Hematopoietic multipotent progenitor cell treated with erythropoietin and hydrocortisone succinate and interleukin-3 and kit ligand, for 8 days (in vitro differentiated cells): ENCODE results near the gene LBHD2.

Experiments
- DNase-seq: peaks from one replicate; pipeline ENCODE4 v3.0.0-alpha.2; 2015

Gene LBHD2

DNA sequence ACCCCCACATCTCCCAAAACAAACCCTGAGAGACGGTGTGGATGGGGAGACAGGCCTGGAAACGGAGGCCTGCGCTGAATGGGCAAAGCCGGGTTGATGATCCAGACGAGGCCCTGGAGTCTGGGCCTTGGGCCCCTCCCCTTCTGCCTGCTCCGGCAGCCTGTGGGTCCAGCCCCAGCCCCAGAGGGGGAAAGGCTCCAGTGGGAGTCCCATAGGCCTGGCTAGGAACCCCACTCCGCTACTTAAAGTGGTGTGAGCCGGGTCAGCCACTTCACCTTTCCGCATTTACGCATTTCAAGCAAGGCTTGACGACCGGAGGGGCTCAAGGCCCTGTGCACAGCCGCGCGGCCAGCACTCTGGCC, 38.6 kb downstream of the LBHD2 start:
- no peak for DNase-seq

DNA sequence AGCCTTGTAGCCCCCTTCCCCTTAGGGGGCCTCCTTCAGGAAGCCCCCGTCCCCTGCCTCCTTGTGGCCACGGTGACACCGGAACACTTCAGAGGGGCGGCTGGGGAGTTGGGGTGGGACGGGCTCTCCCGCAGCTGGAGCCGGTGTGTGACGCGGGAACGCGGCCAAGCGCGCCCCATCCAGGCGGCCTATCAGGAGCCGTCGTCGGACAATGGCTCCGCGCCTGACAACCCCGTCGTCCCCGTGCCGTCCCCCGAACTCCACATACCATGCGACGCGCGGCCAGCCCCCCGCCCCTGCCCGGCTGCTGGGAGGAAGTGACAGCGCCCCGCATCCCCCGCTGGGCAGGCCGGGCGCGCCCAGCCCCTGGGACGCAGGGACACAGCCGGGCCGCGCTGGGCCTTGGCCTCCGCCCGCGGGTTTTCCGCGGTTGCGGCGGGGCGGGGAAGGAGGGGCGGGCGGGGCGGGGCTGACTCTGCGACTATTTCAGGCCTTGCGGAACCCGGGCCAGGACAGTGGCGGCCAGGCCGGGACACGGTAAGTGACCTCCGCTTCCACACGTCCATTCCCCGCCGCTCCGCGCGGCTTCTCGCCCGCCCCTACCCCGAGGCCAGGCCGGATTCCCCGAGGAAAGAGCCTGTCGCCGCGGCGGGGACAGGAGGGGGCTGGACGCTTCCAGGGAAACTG, 39.1 kb downstream of the LBHD2 start, which contains the start of gene TNFAIP2:
Gene TNFAIP2 (plus strand): TSS at position 515 of the 687 bp plus-strand sequence. CDS start 2,997 bp downstream, outside the sequence.
- DNase-seq, result no peak

DNA sequence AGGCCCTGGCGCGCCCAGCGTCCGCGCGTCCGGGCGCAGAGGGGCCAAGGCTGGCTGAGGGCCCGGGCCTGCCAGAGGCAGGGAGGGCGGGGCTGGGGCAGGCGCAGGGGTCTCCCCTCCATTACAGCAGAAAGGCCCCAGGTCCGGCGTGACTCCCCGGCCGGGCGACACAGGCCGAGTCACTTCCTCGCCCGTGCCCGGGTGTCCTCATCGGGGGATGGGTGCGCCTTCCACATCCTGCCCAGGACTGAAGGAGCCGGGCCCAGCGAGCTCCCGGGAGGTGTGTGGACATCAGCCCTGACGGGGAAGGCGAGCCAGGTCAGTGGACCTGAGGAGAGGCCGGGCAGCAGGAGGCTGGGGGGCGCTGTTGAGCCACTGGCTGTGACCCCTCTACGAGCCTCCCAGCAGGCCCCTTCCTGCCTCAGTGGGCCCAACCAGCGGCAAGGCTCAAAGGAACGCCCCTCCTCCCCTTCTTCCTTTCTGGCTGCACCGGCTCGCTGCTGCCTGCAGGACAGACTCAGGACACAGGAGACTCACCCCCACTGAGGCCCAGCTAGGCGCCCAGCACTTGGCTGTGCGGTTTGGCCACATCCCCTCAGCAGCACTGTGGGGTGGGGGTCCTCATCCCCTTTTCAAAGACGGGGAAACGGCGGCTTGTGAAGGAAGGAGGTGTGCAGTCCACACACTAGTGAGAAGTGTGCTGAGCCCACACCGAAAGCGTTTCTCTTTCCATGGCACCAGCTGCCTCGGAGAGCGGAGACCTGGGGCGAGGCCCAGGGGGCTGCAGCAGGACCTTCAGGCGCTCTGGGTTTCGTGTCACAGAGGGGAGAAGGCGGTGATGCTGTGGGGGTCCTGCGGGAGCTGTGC, 39.9 kb downstream of the LBHD2 start:
- no peak for DNase-seq

DNA sequence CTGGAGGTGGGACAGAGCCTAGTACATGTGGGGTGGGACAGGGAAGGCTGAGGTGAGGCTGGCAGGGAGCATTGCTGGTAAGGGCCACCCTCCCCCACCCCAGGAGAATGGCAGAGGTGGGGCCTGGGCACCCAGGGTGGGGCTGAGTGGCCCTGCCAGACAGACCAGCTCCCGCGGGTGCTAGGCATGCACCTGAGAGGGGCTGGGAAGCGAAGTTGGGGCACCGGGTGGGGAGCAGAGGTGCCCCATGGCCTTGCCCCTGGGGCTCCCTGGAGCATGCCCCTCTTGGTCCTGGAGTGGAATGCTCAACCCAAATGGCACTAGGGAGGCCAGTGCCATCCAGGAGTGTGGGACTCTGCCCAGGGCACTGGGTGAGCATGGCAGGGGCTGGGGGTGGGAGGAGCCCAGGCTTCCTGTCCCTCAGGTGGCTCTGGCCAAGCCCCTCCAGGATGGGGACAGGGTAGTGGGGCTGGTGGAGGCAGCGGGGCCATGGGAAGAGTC, 40.5 kb downstream of the LBHD2 start:
- DNase-seq, result no peak

DNA sequence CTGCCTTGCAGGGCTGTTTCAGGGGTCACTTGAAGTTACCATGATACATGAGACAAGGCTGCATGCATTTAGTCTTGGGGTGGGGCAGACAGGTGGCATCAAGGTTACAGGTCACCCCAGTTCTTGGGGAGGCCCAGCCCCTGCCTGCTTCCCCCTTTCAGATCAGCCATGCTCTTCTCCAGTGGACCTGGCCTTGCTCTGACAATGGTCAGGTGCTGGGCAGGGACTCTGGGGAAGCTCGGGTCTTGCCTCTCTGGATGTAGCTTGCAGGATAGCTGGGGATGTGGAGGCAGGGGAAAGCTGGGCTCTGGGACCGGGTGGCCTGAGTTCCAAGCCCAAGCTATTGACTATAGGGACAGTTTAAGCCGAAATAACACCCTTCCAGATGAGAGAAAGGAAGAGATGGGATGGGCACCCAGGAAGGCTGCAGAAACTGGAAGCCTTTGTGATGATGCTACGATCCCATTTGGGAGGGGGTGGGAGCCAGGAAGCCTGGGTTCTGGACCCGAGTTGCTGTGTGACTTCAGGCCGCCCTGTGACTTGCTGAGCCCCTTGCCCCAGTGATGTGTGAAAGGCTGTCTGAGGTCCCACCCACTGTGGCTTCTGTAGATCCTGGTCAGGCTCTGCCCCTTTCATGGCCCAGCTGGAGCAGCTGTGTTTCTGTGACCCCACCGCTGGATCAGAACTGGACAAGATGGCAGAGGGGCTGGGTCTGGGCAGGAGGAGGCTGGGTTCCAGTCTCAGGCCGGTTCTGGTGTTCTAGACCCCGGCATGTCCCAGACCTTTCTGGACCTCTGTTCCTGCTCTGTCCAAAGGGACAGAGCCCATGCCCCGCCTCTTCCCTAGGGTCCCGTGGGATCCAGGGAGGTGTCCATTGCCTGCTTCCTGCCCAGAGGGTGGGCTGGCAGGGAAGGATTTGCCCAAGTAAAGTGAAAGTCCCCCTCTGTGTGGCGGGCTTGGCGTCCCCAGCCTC, 41.4 kb downstream of the LBHD2 start:
- DNase-seq, result no peak

DNA sequence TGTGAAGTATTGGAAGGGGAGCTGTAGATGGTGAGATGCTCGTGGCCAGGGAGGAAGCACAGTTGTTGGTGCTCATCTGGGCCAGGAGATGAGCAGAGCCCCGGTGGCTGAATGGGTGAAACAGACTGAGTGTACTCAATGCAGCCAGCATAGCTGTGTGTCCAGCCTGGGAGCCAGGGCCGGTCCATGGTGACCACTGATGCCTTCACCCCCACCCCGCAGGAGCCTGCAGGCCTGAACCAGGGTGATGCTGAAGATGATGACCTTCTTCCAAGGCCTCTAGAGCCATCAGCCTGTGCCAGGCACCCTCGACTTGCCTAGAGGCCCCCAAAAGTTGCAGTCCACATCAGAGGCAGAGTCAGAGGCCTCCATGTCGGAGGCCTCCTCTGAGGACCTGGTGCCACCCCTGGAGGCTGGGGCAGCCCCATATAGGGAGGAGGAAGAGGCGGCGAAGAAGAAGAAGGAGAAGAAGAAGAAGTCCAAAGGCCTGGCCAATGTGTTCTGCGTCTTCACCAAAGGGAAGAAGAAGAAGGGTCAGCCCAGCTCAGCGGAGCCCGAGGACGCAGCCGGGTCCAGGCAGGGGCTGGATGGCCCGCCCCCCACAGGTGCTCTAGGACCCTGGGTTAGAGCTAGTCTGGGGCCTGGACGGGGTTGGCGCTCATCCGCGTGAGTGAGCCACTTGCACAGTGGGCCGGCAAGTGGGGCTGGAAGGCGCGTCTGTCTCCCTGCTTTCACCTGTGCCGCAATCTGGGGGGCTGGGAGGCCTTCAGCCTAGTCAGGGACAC, 42.3 kb downstream of the LBHD2 start:
- DNase-seq, result no peak

DNA sequence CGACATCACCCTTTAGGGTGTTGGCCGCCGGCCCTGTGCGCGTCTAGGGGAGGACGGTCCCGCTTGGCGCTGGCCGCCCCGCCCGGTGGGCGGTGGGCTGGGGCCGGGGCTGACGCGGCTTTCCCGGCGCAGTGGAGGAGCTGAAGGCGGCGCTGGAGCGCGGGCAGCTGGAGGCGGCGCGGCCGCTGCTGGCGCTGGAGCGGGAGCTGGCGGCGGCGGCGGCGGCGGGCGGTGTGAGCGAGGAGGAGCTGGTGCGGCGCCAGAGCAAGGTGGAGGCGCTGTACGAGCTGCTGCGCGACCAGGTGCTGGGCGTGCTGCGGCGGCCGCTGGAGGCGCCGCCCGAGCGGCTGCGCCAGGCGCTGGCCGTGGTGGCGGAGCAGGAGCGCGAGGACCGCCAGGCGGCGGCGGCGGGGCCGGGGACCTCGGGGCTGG, 42.9 kb downstream of the LBHD2 start:
- no peak for DNase-seq

DNA sequence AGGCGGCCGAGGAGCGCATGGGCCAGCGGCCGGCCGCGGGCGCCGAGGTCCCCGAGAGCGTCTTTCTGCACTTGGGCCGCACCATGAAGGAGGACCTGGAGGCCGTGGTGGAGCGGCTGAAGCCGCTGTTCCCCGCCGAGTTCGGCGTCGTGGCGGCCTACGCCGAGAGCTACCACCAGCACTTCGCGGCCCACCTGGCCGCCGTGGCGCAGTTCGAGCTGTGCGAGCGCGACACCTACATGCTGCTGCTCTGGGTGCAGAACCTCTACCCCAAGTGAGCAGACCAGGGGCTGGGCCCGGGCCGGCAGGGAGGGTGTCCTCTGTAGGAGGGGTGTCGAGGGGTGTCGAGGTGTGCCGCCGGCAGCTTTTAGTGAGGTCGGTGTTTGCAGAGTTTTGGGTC, 43.3 kb downstream of the LBHD2 start:
- no peak for DNase-seq

DNA sequence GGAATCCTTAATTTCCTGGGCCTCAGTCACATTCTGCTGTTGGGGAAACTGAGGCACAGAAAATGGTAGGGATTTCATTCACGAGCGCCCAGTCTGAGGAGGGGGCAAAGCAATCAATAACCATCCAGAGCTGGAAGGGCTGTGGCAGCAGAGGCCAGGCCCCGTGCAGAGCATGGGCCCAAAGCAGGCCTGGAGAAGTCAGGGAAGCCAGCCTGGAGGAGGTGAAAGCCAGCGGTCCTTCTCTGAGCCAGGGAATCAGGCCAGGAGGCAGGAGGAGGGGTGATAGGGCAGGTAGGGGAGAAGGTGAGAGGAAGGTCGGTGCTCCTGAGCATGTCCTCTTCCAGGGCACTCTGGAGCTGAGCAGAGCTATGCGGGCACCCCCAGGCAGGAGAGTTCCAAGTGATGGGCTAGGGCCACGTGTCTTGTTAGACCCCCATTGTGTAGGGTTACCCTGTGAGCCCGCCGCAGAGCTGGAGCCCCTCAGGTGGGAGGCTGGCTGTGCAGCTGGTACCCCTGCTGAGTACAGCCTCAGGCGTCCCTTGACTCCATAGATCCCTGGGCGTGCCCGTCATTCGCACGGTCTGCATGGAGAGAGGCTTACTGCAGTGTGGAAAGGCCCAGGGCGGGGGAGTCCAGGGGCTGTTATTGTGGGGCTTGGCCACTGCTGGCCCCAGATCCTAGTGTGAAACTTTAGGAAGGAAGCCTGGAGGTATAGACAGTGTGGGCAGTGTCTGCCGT, 44.0 kb downstream of the LBHD2 start:
- DNase-seq, result no peak

DNA sequence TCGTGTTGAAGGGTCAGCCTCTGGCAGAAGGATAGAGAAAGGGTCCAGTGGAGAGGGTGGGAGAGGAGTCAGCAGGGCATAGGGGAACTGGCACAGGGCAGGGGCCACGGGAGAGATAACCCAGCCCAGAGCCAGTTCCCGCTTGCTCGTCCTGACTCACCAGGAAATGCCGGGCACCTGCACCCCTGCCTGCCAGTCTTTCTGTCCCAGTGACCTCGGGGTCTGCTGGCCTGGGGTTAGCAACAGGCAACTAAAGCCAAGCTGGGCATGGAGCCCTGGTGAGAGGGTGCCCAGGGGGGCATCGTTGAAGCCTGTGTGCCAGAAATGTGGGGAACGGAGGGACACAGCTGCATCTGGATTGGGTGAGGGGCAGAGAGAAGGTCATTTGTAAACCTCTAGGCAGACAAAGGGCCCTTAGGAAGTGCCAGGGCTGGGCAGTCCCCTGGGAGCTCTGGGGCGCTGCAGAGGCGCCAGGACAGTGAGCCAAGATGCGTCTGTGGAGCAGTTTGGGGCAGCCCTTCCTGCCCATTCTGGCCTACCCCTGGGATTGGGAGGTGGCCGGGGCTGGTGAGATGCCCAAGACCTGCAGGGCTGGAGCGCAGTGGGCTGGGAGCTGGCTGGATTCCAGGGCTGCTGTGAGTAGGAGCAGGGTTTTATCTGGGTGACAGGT, 44.8 kb downstream of the LBHD2 start:
- no peak for DNase-seq

DNA sequence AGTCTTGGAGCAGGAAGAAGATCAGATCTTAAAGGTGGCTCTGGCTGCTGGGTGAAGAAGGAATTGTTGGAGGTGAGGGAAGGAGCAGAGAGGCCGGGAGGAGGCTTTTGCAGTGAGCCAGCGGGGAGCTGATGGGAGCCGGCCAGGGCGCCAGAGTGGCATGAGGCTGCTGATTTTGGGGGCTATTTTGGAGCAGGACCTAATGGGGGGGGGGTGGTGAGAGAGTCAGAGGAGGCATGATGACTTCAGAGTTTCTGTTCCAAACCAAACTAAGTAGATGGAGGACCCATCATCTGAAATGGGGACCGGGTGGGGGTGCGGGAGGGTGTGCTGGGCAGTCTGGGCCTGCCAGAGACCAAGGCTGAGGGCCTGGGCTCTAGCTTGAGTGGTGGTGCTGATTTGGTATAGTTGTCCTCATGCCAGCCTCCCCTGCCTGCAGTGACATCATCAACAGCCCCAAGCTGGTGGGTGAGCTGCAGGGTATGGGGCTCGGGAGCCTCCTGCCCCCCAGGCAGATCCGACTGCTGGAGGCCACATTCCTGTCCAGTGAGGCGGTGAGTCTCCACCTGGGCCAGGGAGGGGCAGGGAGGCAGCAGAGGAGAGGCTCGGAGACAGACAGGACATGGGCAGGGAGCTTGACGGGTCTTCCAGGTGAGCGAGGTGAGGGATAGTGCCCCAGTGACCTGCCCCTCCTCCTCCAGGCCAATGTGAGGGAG, 45.4 kb downstream of the LBHD2 start:
- no peak for DNase-seq

DNA sequence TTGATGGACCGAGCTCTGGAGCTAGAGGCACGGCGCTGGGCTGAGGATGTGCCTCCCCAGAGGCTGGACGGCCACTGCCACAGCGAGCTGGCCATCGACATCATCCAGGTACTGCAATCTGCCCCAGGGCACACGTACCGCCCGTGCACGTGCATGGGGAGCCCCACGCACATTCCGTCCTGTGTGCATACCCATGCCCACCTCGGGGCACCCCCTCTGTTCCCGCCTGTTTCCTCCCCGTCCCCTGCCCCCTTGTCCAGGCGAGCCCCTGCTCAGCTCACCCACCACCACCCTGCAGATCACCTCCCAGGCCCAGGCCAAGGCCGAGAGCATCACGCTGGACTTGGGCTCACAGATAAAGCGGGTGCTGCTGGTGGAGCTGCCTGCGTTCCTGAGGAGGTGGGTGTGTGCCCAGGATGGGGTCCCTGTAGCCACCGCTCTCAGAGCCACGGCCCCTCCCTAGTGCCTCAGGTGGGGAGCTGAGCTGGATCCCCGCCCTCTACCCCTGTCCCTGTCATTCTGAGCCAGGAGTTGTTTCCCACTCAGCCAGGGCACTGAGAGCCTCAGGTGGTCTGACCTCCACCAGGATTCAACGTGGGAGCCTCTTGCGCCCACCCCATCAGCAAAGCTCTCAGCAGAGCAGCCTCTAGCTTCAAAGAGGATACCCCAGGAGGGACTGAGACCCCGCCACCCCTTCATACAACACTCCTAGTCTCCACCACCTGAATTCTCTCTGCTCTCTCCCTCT, 46.2 kb downstream of the LBHD2 start:
- no peak for DNase-seq

DNA sequence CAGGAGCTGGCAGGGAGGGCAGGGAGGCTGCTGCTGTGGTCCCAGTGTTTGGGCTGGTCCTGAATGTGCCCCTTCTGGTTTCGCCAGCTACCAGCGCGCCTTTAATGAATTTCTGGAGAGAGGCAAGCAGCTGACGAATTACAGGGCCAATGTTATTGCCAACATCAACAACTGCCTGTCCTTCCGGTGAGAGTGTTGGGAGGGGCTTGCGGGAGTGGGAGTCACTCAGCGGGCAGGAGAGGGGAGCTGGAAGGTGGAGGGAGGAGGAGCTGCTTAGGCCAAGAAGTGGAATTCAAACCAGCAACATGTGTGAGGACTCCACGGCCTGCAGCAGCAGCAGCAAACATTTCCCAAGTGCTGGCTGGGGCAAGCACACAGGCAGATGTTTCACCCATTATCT, 47.0 kb downstream of the LBHD2 start:
- no peak for DNase-seq

DNA sequence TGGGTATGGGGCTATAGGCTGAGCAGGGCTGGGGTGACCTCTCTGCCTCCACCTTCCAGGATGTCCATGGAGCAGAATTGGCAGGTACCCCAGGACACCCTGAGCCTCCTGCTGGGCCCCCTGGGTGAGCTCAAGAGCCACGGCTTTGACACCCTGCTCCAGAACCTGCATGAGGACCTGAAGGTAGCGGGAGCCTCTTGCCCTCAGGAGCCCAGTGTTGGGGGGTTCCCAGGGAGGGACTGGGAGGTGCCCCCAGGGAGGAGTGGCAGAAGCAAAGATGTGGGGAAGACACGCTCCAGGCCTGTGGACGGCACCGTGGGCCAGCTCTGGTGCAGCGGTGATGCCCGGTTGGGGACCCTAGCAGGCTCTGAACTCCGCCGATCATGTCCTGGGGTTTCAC, 47.6 kb downstream of the LBHD2 start:
- DNase-seq, result no peak

DNA sequence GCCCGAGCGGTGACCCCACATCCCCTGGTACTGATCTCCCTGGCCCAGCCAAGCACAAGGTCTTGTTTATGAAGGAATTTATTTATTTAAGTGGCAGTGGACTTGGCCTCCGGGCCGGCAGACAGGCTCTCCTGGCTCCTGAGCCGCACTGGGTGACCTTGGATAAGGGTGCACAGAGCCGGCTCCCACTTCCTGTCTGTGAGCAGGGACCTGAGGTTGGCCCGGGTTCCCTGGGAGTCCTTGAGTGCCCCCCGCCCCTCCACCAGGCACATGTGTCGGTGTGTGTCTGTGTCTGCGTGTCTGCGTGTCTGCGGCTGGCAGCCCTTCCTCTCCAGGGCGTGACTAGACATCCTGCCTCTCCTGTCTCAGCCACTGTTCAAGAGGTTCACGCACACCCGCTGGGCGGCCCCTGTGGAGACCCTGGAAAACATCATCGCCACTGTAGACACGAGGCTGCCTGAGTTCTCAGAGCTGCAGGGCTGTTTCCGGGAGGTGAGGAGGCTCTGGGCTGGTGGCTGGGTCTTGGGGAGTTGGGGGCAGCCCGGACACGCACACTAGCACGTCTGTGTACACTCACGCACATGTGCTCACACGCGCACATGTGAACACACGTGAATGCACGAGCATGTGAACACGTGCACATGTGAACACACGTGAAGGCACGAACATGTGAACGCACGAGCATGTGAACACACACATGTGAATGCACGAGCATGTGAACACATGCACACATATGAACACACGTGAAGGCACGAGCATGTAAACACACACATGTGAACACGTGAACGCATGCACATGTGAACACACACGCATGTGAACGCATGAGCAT, 48.6 kb downstream of the LBHD2 start:
- DNase-seq, result no peak

DNA sequence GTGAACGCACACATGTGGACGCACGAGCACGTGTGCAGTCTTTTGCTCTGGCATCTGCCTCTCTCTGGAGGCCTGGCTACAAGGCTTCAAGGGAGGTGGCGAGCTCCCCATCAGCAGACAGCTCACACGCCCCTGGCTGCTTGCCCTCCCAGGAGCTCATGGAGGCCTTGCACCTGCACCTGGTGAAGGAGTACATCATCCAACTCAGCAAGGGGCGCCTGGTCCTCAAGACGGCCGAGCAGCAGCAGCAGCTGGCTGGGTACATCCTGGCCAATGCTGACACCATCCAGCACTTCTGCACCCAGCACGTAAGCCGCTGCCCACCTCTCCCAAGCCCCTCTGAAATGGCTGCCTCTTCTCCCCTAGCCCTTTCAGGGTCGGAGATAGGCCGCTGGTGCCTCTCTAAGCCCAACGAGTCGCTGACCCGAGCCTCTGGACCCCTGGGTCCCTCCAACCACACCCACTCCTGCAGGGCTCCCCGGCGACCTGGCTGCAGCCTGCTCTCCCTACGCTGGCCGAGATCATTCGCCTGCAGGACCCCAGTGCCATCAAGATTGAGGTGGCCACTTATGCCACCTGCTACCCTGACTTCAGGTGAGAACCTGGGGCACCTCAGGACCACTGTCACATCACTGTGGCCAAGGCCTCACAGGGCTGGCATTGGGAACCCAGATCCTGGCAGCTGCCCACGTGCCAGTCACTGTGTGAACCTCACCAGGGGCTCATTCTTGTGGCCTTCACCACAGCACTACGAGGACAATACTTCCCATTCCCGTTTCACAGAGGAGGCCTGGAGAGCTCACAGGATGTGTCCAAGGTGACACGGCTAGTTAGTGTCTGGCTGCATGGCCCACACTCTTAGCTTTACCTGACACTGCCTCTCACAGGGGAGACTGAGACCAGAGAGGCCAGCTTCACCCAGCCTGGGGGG, 49.5 kb downstream of the LBHD2 start:
- DNase-seq, result no peak

DNA sequence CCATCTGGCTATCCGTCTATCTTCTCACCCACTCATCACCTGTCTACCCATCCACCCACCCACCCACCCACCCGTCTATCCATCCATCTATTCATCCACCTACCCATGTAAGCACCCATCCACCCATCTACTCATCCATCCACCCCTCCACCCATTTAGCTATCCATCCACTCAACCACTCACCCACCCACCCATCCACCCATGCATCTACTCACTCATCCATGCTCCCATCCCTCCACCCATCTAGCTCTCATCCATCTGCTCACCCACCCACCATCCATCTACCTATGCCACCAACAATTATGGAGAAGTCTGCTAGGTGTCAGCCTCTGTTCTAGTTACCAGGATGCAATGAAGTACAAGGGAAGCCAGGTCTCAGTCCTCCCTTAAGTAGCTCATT, 50.4 kb downstream of the LBHD2 start:
- DNase-seq, result no peak
